Neural progenitor cell (in vitro differentiated cells): ENCODE measurements around the gene SPIRE2. TPM values are rescaled to one million over a fixed set of nuclear protein-coding genes. Genes with fewer than 3 reads are reported as not detected.

Experiments used
- DNase-seq: peaks from one replicate; pipeline ENCODE4 v3.0.0-alpha.2; 2016; ENCODE audit warnings: low spot score
- H2AFZ ChIP-seq: fragments of 200-600 bp; sonication (generic); replicated peaks from 2 replicates; pipeline ENCODE4 v1.6.1; 2016; ENCODE audit warnings: antibody characterized with exemption
- H3F3A ChIP-seq: fragments of 200-600 bp; sonication (generic); 2 replicates; pipeline ENCODE4 v1.6.1; 2016; ENCODE audit warnings: antibody characterized with exemption, low read depth
- H3K27ac ChIP-seq: fragments of 200-600 bp; sonication (generic); 2 replicates; pipeline ENCODE4 v1.5.1; 2016; ENCODE audit warnings: mild to moderate bottlenecking
- H3K27me3 ChIP-seq: fragments of 200-600 bp; sonication (generic); 2 replicates; pipeline ENCODE4 v1.6.1; 2016; ENCODE audit warnings: mild to moderate bottlenecking, moderate library complexity
- H3K36me3 ChIP-seq: fragments of 200-600 bp; sonication (generic); 2 replicates; pipeline ENCODE4 v1.5.1; 2016
- H3K4me1 ChIP-seq: fragments of 200-600 bp; sonication (generic); 2 replicates; pipeline ENCODE4 v1.6.1; 2016; ENCODE audit warnings: mixed run types
- H3K4me2 ChIP-seq: fragments of 200-600 bp; sonication (generic); 2 replicates; pipeline ENCODE4 v1.6.1; 2016
- H3K4me3 ChIP-seq: fragments of 200-600 bp; sonication (generic); 2 replicates; pipeline ENCODE4 v1.5.1; 2016
- H3K79me2 ChIP-seq: fragments of 200-600 bp; sonication (generic); 2 replicates; pipeline ENCODE4 v1.6.1; 2016; ENCODE audit warnings: low read depth
- H3K9ac ChIP-seq: fragments of 200-600 bp; sonication (generic); 2 replicates; pipeline ENCODE4 v1.6.1; 2016
- H3K9me3 ChIP-seq: fragments of 200-600 bp; sonication (generic); 2 replicates; pipeline ENCODE4 v1.5.1; 2016; ENCODE audit warnings: low read depth
- H4K20me1 ChIP-seq: fragments of 200-600 bp; sonication (generic); 2 replicates; pipeline ENCODE4 v1.6.1; 2016; ENCODE audit warnings: low read depth
- H3K27ac Mint-ChIP-seq: 3 replicates; pipeline ENCODE4 v1.8.0; 2021; ENCODE audit warnings: mixed read lengths
- H3K27me3 Mint-ChIP-seq: 2 replicates; pipeline ENCODE4 v1.8.0; 2022; ENCODE audit warnings: low read depth, mild to moderate bottlenecking, inconsistent platforms, moderate library complexity, mixed read lengths; ENCODE audit not compliant: insufficient read depth
- H3K36me3 Mint-ChIP-seq: 3 replicates; pipeline ENCODE4 v1.8.0; 2021; ENCODE audit warnings: mixed read lengths
- H3K4me1 Mint-ChIP-seq: 3 replicates; pipeline ENCODE4 v1.8.0; 2021; ENCODE audit warnings: mixed read lengths
- H3K4me3 Mint-ChIP-seq: 3 replicates; pipeline ENCODE4 v1.8.0; 2021; ENCODE audit warnings: mild to moderate bottlenecking, moderate library complexity, mixed read lengths
- H3K9me3 Mint-ChIP-seq: 3 replicates; pipeline ENCODE4 v1.8.0; 2020; ENCODE audit warnings: mixed read lengths
- CTCF ChIP-seq: fragments of 200-600 bp; sonication (generic); IDR thresholded peaks from 2 replicates; pipeline ENCODE4 v1.5.1; 2017; ENCODE audit warnings: antibody characterized with exemption, mild to moderate bottlenecking
- EZH2 ChIP-seq: fragments of 200-600 bp; sonication (generic); IDR thresholded peaks from 2 replicates; pipeline ENCODE4 v1.6.1; 2017; ENCODE audit warnings: antibody characterized with exemption, mild to moderate bottlenecking, moderate library complexity
- EZH2phosphoT487 ChIP-seq: fragments of 200-600 bp; sonication (generic); IDR thresholded peaks from 2 replicates; pipeline ENCODE4 v1.6.1; 2017; ENCODE audit warnings: antibody characterized with exemption
- total RNA-seq: library from RNA; depleted of rRNA; stranded (reverse); fragments of >200 nt; gene quantifications from 2 replicates; pipeline ENCODE4 v1.2.3, GENCODE V29; 2015; ENCODE audit warnings: low replicate concordance

Gene SPIRE2
- total RNA-seq, 1 donor from 2014 or later = 6.5 TPM

DNA sequence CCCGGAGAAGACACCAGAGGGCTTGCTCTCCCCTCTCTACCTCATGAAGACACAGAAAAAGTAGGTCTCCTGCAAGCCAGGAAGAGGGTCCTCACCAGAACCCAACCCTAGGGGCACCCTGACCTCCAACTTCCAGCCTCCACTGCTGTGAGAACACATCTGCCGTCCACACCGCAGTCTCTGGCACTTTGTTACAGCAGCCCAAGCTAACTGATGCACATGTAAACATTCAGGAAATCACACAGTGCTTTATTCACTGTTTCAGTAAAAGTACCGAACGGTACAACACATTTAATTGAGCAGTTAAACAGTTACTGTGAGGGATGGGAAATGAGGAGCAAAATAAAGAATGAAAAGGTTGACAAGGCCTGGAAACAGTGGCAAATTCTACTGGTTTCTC, 30.1 kb upstream of the SPIRE2 start:
- H3K27me3 Mint-ChIP-seq = peaks cover 3% of the 10 kb centered on the region
- Histone ChIP-seq H4K20me1 (no peaks in the 10 kb centered on the region), H3K4me2 (no peak overlapping the region), H3K9me3 (no peaks in the 10 kb centered on the region), H3K79me2 (no peaks in the 10 kb centered on the region), H3K4me3 (no peak overlapping the region), H3K36me3 (no peaks in the 10 kb centered on the region), H3K27me3 (no peaks in the 10 kb centered on the region), H2AFZ (no peak overlapping the region), H3K9ac (no peak overlapping the region), H3K4me1 (no peaks in the 10 kb centered on the region), H3F3A (peaks cover 6% of the 10 kb centered on the region), H3K27ac (no peak overlapping the region)
- no peak for DNase-seq
- H3K4me1 Mint-ChIP-seq = no peaks in the 10 kb centered on the region
- peaks cover 34% of the 10 kb centered on the region for H3K36me3 Mint-ChIP-seq
- no peak overlapping the region for H3K4me3 Mint-ChIP-seq
- H3K9me3 Mint-ChIP-seq = no peaks in the 10 kb centered on the region
- H3K27ac Mint-ChIP-seq = no peak overlapping the region
- TF ChIP-seq EZH2phosphoT487 (no peak), EZH2 (no peak), CTCF (no peak)

GRCh38 chr16:89798832-89799370, 29.4 kb upstream of the SPIRE2 start:
- Mint-ChIP-seq H3K4me3 (no peak overlapping the region), H3K27me3 (peaks cover 3% of the 10 kb centered on the region), H3K27ac (no peak overlapping the region), H3K36me3 (peaks cover 34% of the 10 kb centered on the region), H3K4me1 (no peaks in the 10 kb centered on the region), H3K9me3 (no peaks in the 10 kb centered on the region)
- Histone ChIP-seq H3K36me3 (no peaks in the 10 kb centered on the region), H3F3A (peaks cover 6% of the 10 kb centered on the region), H4K20me1 (no peaks in the 10 kb centered on the region), H3K4me1 (no peaks in the 10 kb centered on the region), H3K4me3 (no peak overlapping the region), H3K27ac (no peak overlapping the region), H3K9ac (no peak overlapping the region), H3K27me3 (no peaks in the 10 kb centered on the region), H2AFZ (no peak overlapping the region), H3K9me3 (no peaks in the 10 kb centered on the region), H3K4me2 (no peak overlapping the region), H3K79me2 (no peaks in the 10 kb centered on the region)
- no peak for TF ChIP-seq CTCF
- TF ChIP-seq EZH2phosphoT487 = no peak
- no peak for TF ChIP-seq EZH2
- no peak for DNase-seq

DNA sequence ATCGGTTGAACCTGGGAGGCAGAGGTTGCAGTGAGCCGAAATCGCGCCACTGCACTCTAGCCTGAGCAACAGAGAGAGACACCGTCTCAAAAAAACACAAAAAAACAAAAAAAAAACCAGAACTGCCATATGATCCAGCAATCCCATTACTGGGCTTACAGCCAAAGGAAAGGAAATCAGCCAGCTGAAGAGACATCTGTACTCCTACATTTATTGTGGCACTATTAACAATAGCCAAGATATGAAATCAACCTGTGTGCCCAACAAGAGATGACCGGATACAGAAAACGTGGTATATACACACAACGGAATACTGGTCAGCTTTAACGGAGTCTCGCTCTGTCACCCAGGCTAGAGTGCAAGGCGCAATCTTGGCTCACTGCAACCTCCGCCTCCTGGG, 26.5 kb upstream of the SPIRE2 start:
- Histone ChIP-seq H3K4me3 (no peak overlapping the region), H3K27me3 (no peaks in the 10 kb centered on the region), H3K79me2 (no peaks in the 10 kb centered on the region), H3K4me2 (no peak overlapping the region), H3F3A (peaks cover 3% of the 10 kb centered on the region), H2AFZ (no peak overlapping the region), H3K27ac (no peak overlapping the region), H3K36me3 (no peaks in the 10 kb centered on the region), H3K9ac (no peak overlapping the region), H3K4me1 (no peaks in the 10 kb centered on the region), H3K9me3 (no peaks in the 10 kb centered on the region), H4K20me1 (no peaks in the 10 kb centered on the region)
- H3K4me1 Mint-ChIP-seq = peaks cover 3% of the 10 kb centered on the region
- TF ChIP-seq EZH2 (no peak), CTCF (no peak)
- H3K27ac Mint-ChIP-seq = no peak overlapping the region
- DNase-seq = no peak
- no peaks in the 10 kb centered on the region for H3K9me3 Mint-ChIP-seq
- H3K36me3 Mint-ChIP-seq = peaks cover 39% of the 10 kb centered on the region
- H3K4me3 Mint-ChIP-seq = no peak overlapping the region
- H3K27me3 Mint-ChIP-seq = peaks cover 2% of the 10 kb centered on the region
